ENCODE data around the gene RBM19. TPM values are rescaled to one million over a fixed set of nuclear protein-coding genes. Genes with fewer than 3 reads are reported as not detected.

The RBM19 gene
- total RNA-seq, 1 experiment from 2014 or later = 35.7 TPM

GRCh38 chr12:113908584-113909100 lies 57.5 kb downstream of the RBM19 start:
- Mint-ChIP-seq H3K27ac (ENCODE audit: unreplicated experiment) (no peak overlapping the region), H3K4me3 (ENCODE audit: unreplicated experiment) (no peak overlapping the region), H3K36me3 (ENCODE audit: insufficient read depth, unreplicated experiment) (peaks cover 49% of the 10 kb centered on the region), H3K9me3 (ENCODE audit: unreplicated experiment) (no peaks in the 10 kb centered on the region), H3K27me3 (ENCODE audit: insufficient read depth, unreplicated experiment) (no peaks in the 10 kb centered on the region), H3K4me1 (ENCODE audit: low read depth, unreplicated experiment) (no peaks in the 10 kb centered on the region)
- H3K27me3 ChIP-seq (replicated peaks; ENCODE audit: control insufficient read depth, insufficient read depth, low read length) = no peaks in the 10 kb centered on the region
- BruUV-seq (replicated peaks) = no TSS peak
- CTCF ChIA-PET = interaction anchor here (0.6 to 1.5 kb wide), 4 partner anchors 66 to 1188 kb away, joined by 3 to 4 read pairs (median 4); no protein-coding TSS in a partner anchor
- TF ChIP-seq, protein P1, sequence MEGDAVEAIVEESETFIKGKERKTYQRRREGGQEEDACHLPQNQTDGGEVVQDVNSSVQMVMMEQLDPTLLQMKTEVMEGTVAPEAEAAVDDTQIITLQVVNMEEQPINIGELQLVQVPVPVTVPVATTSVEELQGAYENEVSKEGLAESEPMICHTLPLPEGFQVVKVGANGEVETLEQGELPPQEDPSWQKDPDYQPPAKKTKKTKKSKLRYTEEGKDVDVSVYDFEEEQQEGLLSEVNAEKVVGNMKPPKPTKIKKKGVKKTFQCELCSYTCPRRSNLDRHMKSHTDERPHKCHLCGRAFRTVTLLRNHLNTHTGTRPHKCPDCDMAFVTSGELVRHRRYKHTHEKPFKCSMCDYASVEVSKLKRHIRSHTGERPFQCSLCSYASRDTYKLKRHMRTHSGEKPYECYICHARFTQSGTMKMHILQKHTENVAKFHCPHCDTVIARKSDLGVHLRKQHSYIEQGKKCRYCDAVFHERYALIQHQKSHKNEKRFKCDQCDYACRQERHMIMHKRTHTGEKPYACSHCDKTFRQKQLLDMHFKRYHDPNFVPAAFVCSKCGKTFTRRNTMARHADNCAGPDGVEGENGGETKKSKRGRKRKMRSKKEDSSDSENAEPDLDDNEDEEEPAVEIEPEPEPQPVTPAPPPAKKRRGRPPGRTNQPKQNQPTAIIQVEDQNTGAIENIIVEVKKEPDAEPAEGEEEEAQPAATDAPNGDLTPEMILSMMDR (IDR thresholded peaks at IDR 0.05; ENCODE audit: insufficient read depth in 1 of 2, low read depth in 1 of 2, low read length in 1 of 2, severe bottlenecking in 1 of 2, unreplicated experiment in 1 of 2) = no peak
- H3K4me1 ChIP-seq = no peaks in the 10 kb centered on the region
- H3K36me3 ChIP-seq (ENCODE audit: control insufficient read depth, insufficient read depth, low read length) = peaks cover 1% of the 10 kb centered on the region; the same call in 1 of the 2 replicates
- H3K9me3 ChIP-seq = no peaks in the 10 kb centered on the region
- H3K4me3 ChIP-seq (ENCODE audit: low read depth, low read length) = no peak overlapping the region
- intact Hi-C loops (cut with micrococcal nuclease; ENCODE audit: unreplicated experiment) = no loop called here
- POLR2A ChIA-PET = no interaction called here
- DNase-seq = no peak

- BruUV-seq (replicated peaks) = no TSS peak
- intact Hi-C loops (cut with micrococcal nuclease; ENCODE audit: unreplicated experiment) = no loop called here
- ChIA-PET POLR2A (no interaction called here), CTCF (no interaction called here)
- Histone ChIP-seq H3K9me3 (no peaks in the 10 kb centered on the region), H3K36me3 (ENCODE audit: control insufficient read depth, insufficient read depth, low read length) (peaks cover 1% of the 10 kb centered on the region; the same call in 1 of the 2 replicates), H3K27me3 (replicated peaks; ENCODE audit: control insufficient read depth, insufficient read depth, low read length) (no peaks in the 10 kb centered on the region), H3K4me3 (ENCODE audit: low read depth, low read length) (no peak overlapping the region), H3K4me1 (no peaks in the 10 kb centered on the region)
- Mint-ChIP-seq H3K4me3 (ENCODE audit: unreplicated experiment) (no peak overlapping the region), H3K27me3 (ENCODE audit: insufficient read depth, unreplicated experiment) (no peaks in the 10 kb centered on the region), H3K4me1 (ENCODE audit: low read depth, unreplicated experiment) (no peaks in the 10 kb centered on the region), H3K36me3 (ENCODE audit: insufficient read depth, unreplicated experiment) (peaks cover 46% of the 10 kb centered on the region), H3K9me3 (ENCODE audit: unreplicated experiment) (no peaks in the 10 kb centered on the region), H3K27ac (ENCODE audit: unreplicated experiment) (no peak overlapping the region)
- TF ChIP-seq, protein P1 (IDR thresholded peaks at IDR 0.05; ENCODE audit: insufficient read depth in 1 of 2, low read depth in 1 of 2, low read length in 1 of 2, severe bottlenecking in 1 of 2, unreplicated experiment in 1 of 2) = no peak
- DNase-seq = no peak
Measured at GRCh38 chr12:113907446-113908180, 58.5 kb downstream of the RBM19 start.

DNA sequence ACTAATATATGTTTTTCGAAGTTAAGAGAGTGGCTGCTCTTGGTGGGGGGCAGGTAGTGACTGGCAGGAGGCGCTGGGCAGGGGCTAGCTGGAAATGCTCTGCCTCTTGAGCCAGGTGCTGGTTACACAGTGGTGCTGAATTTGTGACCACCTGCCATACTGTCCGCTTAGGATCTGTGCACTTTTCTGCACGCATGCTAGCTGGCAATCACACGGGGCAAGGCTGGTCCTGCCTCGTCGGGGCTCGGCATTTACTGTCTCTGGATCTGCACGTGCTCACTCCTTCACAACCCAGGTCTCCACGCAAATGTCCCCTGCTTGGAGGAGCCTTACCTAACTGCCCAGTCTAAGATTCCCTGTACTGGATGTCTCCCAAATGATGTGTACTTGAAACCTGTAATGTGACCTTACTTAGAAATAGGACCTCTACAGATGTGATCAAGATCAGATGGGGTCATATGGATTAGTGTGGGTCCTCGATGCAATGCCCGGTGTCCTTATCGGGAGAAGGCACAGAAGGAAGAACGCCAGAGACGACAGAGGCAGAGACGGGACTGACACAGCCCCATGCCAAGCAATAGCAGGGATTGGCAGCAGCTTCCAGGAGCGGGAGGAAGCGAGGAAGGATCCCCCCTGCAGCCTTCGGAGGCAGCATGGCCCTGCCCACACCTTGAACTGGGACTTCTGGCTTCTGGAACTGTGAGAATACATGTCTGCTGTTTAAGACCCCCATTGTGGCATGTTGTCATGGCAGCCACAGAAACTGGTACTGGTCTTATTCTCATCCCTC lies 59.5 kb downstream of the RBM19 start:
- H3K27me3 Mint-ChIP-seq (ENCODE audit: insufficient read depth, unreplicated experiment) = no peaks in the 10 kb centered on the region
- Histone ChIP-seq H3K4me1 (no peaks in the 10 kb centered on the region), H3K27me3 (replicated peaks; ENCODE audit: control insufficient read depth, insufficient read depth, low read length) (no peaks in the 10 kb centered on the region), H3K9me3 (no peaks in the 10 kb centered on the region), H3K4me3 (ENCODE audit: low read depth, low read length) (no peak overlapping the region), H3K36me3 (ENCODE audit: control insufficient read depth, insufficient read depth, low read length) (peaks cover 1% of the 10 kb centered on the region; the same call in 1 of the 2 replicates)
- no peak for DNase-seq
- H3K4me1 Mint-ChIP-seq (ENCODE audit: low read depth, unreplicated experiment) = no peaks in the 10 kb centered on the region
- no peak overlapping the region for H3K4me3 Mint-ChIP-seq (ENCODE audit: unreplicated experiment)
- POLR2A ChIA-PET = no interaction called here
- TF ChIP-seq, protein P1 (IDR thresholded peaks at IDR 0.05; ENCODE audit: insufficient read depth in 1 of 2, low read depth in 1 of 2, low read length in 1 of 2, severe bottlenecking in 1 of 2, unreplicated experiment in 1 of 2) = no peak
- BruUV-seq (replicated peaks) = no TSS peak
- CTCF ChIA-PET = no interaction called here
- H3K27ac Mint-ChIP-seq (ENCODE audit: unreplicated experiment) = no peak overlapping the region
- no peaks in the 10 kb centered on the region for H3K9me3 Mint-ChIP-seq (ENCODE audit: unreplicated experiment)
- intact Hi-C loops (cut with micrococcal nuclease; ENCODE audit: unreplicated experiment) = no loop called here
- H3K36me3 Mint-ChIP-seq (ENCODE audit: insufficient read depth, unreplicated experiment) = peaks cover 43% of the 10 kb centered on the region

All from Caco-2 (cell line).